GM21737 (cell line): ENCODE data around the gene ABCD4.
"Not testable (repeated sequence)": the region's sequence is repeated elsewhere in the genome, so short reads cannot be mapped to it uniquely, and the experiment has no call there.

Experiments
- ATAC-seq: cut with Tn5 transposase; IDR thresholded peaks from one replicate; pipeline ENCODE4 v1.9.1; 2021; ENCODE audit warnings: mild to moderate bottlenecking, moderate library complexity; ENCODE audit not compliant: unreplicated experiment

ABCD4 gene

GRCh38 chr14:74308695-74309094 lies 6.0 kb upstream of the ABCD4 start:
- no peak for ATAC-seq

DNA sequence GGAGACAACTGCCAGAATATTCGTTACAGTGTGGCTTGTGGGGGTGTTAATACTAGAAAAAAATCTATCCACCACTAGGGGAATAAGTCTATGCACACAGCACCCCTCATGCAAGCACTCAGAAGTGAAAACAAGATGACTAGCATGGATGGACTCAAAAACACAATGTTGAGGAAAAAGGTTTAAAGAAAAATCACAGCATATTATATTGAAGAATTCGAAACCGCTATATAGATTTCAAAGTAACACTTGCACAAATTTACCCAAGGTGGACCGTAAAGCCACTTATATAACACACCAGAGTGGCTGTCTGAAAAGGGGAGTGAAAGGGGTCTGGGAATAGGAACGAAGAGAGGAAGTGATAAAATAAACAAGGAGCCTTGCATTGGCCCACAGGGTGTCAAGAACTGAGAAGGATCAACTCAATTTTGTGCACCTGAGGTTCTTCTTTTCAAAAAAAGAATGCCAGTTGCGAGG lies 544 bp downstream of the ABCD4 start:
- no peak for ATAC-seq

DNA sequence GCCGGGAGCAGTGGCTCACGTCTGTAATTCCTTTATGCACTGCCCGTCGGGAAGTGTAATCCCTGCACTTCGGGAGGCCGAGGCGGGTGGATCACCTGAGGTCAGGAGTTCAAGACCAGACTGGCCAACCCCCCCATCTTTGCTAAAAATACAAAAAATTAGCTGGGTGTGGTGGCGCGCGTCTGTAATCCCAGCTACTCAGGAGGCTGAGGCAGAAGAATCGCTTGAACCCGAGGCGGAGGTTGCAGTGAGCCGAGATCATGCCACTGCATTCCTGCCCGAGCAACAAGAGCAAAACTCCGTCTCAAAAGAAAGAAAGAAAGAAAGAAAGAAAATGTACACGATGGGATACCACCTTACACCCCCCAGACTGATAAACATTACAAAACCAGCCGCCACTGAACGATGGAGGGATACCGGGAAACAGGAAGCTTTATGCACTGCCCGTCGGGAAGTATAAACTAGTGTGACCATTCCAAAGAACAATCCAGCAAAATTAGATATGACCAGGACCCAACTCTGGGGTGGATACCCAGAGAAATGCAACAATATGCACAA lies 1.1 kb downstream of the ABCD4 start:
- no peak for ATAC-seq

- no peak for ATAC-seq
Measured at GRCh38 chr14:74299061-74299545, 3.6 kb downstream of the ABCD4 start.

- no peak for ATAC-seq
Measured at GRCh38 chr14:74297986-74298385, 4.7 kb downstream of the ABCD4 start.

DNA sequence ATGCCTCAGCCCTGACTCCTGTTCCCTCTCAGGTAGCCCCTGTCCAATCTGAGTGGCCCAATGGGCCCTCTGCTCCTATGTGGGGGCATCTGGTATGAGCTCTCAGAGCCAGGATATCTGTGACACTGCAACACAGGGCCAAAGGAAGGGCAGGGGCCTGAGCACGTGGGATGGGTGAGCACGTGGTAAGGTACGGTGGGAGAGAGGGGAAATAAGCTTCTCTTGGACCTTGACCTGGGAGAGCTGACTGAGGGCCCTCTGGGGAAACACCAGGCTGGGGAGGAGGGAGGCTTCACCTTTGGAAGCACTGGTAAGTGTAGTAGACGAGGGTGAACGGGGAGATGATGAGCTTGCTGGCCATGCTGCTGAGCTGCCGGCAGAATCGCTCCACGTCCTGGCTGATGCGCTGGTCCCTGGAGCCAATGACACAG lies 6.7 kb downstream of the ABCD4 start:
- no peak for ATAC-seq

DNA sequence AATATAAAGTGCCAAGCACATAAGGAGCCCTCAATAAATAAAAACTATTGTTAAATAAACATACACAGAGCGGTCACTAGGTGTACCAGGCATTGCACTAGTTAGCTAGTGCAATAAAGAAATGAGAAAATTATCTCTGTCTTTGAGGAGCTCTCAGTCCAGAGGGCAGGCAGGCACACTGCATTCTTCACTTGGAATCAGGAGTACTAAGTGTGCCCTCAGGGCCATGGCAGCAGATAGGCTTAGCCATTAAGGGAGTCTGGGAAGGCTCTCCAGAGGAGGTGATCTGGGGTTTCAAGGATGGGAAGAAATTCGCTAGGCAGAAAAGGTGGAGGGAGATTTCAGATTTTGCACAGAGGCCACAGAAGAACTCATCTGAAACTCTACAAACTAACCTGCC lies 9.1 kb downstream of the ABCD4 start:
- no peak for ATAC-seq

DNA sequence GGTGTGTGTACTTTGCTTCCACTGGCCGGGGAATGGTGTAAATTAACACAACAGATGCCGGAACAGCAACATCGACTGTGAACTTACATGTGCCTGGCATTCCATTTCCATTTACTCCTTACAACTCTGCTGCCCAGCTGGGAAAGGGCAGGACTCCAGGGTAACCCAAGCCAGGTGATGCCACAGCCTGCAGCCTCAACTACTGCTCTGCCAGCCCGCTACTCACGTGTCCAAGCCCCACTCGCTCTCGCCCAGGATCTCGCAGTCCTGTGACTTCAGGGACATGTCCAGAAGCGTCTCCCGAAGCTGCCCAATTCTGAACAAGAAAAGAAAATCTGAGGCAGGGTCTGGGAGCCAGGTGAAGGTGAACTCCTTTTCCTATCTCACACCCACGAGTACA lies 10.7 kb downstream of the ABCD4 start:
- ATAC-seq, result no peak

GRCh38 chr14:74290415-74290814 lies 12.3 kb downstream of the ABCD4 start:
- no peak for ATAC-seq

DNA sequence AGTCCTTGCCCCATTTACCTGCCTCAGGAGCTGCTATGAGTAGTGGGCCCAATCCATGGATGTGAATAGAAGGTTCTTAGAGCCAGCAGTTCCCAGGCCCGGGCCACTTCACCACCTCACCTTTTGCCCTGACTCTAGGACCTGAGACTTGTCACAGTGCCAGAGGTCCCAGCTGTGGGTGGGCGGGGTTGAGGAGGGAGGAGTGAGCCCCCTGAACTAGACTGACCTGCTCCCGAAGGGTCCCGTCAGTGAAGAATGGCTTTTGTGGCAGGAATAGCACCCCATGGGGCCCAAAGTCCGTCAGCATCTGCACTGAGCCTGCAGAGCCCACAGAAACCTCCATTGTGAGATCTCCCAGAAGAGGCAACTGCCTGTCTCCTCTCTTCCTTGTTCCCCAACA lies 12.9 kb downstream of the ABCD4 start:
- ATAC-seq, result no peak

GRCh38 chr14:74286736-74287135 lies 16.0 kb downstream of the ABCD4 start:
- no peak for ATAC-seq

DNA sequence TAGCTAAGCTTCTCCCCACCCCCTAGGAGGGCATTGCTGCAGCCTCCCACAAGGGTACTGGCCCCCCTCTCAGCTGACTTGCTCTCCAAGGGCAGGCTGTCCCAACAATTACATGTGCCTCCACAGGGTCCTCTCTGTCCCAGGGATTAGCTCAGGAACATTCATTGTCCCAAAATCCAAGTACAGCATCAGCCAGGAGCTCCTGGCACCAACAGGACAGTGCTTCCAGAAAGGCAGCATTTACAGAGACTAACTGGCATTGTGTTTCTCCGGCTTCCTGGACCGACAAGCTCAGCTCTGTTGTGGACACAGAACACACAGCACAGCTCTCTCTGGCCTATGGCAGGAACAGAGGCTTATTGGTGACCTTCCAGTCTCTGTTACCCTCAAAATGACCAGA lies 21.7 kb downstream of the ABCD4 start:
- ATAC-seq, result no peak

DNA sequence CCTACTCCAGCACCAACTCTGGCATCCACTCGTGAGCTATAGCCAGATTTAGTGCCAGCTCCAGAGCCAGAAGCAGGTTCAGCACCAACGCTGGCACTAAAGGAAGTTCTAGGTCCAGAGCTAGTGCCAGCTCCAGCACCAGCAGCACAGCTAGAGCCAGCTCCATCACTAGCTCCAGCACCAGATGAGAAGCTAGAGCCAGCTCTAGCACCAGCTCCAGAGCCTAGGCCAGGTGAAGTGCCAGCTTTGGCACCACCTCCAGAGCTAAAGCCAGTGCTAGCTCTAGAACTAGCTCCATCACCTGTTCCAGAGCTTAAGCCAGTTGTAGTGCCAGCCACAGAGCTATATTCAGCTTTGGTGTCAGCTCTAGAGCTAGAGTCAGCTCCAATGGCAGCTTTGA lies 24.7 kb downstream of the ABCD4 start:
- no peak for ATAC-seq

DNA sequence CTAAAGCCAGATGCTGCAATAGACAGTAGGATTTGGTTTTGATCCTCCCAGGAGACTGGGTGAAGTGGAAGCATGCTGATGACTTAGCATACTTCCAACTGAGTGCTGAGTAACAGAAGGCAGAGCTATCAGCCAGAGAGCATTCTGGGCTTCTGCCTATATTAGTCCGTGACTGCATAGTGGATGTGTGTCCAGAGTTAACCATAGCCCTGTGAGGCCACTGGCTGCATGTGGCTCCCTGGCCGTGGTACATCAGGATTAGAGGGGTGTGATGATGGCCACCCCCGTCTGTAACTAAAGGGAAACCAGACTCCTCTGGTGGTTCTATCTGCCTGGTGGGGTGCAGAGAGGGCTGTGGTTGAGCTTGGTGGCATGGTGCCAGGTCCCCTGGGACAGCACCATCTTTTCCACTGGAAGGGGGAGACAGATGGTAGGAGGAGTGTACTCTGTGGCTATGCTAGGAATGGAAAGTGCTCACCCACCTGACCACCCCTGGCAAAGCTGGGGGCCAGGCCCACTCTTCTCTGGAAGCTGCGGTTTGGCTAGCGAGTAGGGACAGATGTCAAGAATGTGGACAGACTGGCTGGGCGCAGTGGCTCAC lies 27.4 kb downstream of the ABCD4 start:
- ATAC-seq, result no peak

- no peak for ATAC-seq
Measured at GRCh38 chr14:74271365-74271764, 31.4 kb downstream of the ABCD4 start.

GRCh38 chr14:74270382-74271177 lies 32.2 kb downstream of the ABCD4 start:
- not testable (repeated sequence) for ATAC-seq

DNA sequence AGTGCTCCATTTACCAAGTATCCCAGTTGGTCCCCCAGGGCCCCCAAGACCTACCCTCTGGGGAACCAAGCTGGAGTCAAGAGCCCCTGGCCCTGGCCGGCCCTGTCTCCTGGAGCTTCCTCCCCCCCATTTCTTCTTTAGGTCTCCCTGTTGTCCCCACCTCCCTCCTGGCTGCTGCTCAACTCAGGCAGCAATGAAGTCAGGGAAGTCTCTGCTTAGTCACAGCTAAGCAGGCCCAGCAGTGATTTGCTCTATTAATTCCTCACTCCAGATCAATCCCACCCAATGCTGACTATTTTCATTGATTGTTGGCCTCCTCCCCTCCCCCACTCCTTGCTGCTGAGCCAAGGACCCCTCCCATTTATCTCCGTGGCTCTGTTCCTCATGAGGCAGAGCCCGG lies 35.1 kb downstream of the ABCD4 start:
- no peak for ATAC-seq

- ATAC-seq, result no peak
Measured at GRCh38 chr14:74265301-74265965, 37.3 kb downstream of the ABCD4 start.

GRCh38 chr14:74263921-74264320 lies 38.8 kb downstream of the ABCD4 start:
- no peak for ATAC-seq

DNA sequence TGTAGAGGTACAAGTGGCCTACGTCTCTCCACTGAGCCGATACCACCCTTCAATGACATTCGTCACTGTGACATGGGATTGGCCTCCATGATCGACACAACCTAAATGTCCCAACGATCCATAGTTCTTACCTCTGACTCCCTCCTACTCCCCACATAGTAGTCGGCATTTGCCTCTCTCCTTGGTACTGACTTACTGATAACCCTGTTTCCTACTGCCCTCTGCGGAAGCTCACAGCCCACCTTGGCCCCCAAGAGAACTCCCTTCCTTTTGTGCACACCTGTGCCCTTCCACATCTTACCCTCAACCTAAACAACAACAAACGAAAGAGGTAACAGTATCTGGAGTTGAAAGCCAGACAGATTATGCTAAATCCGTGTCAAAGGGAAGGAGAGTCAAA lies 39.6 kb downstream of the ABCD4 start:
- ATAC-seq, result no peak

DNA sequence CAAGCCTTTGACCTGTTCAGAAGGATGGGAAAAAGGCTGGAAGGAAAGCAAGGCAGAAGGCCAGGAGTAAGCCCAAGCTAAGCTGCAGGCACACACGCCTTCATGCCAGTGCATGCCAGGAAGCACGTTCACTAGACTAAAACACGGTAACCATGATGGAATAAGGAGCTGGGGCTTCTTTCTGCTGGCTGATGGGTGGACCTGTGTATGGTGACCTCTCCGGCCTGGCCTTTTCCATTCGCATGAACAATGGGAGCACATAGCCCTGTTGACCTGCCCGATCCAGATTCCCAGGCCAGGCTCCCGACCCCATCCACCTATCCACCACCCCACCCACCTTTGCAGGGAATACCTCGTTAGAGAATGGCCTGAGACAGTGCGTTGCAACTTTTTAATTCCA lies 40.7 kb downstream of the ABCD4 start:
- no peak for ATAC-seq

DNA sequence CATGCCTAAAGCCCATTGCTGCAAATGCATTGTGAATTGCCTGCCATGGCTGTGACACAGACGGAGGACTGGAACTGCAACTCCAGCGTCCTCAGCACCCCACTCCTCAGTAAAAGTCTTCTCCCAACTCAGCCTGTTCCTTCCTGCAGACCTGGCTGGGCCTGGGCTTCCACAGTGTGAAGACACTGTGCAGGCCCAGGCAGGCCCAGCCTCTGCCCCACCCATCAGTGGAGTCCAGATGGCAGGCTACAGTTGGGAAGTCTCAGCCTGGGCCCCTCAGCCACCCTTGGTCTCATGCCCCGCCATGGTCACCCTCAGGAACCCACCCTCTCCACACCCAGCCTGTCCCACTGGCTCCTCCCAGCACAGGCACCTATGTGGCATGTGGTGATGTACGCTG lies 41.4 kb downstream of the ABCD4 start:
- ATAC-seq, result no peak
